HG03565 (cell line): Measurements from ENCODE around the gene CXorf65.

Source experiments
- ATAC-seq: cut with Tn5 transposase; IDR thresholded peaks from one replicate; pipeline ENCODE4 v1.9.1; 2021; ENCODE audit warnings: mild to moderate bottlenecking, moderate library complexity; ENCODE audit not compliant: unreplicated experiment

Gene CXorf65

DNA sequence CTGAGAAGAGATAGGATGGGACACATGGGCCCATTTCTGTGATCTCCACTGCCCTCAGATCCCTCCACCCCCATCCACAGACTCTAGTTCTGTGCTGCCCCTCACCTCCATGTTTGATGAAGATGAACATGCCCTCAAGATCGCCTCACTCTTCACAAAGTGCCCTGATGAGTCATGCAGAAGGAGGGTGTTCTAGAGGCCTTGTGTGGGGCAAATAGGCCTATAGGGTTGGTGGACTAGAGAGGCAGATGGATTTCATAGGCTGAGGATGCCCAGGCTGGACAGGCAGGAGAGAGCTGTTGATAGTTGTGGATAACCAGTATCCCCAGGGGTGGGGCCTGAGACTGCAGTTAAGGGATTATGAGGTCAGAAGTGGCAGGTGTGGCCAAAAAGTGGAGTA, at the start of gene CXorf65:
Gene CXorf65, minus strand, starts transcription at position 314 of the 400 bp plus-strand sequence. Its CDS starts 184 bp downstream, at position 130.
- ATAC-seq: no peak

DNA sequence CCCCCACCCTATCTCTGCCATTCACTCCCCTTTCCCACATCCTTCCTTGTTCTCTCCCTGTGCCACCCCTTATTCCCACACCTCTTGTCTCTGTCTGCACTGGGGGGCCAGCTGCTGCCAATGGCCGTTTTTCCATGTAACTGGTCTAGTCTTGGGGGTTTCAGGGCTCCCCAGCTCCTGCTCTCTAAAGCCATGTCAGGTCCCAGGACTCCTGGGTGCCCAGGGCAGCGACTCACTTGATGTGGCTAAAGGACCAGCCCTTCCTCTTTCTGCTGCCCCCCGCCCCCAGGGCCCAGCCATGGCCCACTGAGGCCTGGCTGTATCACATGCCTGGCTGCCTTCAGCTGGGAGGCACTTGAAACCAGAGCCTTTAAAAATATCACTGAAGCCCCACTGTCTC, 48.1 kb upstream of the CXorf65 start:
- no peak for ATAC-seq

DNA sequence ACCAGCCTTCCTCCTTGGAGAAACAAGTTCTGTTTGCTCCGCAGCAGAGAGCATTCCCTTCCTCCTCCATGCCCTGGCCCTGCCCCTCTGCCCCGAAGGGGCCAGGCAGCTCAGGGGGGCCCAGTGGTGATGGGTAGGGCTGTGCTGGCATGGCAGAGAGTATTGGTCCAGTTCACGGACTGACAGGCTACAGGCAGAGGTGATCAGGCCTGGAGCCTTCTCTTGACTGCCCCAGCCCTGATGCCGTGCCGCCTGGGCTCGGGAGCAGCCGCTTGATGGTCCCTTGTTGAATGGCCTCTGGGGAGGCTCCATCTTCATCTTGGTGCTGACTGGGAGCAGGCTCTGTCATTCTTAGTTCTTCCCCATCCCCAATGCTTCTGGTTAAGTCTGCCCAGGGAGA, 47.7 kb upstream of the CXorf65 start:
- no peak for ATAC-seq

DNA sequence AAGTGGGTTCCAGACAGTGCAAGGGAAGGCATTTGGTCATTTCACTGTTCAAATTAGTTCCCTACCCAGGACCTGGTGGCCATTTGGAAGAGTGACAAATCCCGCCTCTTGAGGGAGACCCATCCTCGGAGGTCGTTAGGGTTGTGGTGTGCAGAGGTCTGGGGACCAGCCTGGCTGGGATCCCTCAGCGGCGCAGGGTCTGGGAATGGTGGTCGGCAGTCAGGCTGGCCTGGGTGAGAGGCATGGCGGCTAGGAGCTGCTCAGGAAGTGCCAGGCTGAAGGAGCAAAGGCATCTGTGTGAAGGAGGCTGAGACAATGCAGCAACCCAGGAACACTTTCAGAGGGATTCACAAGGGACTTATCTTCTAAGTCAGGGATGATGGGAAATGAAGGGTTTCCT, 44.8 kb upstream of the CXorf65 start:
- no peak for ATAC-seq

DNA sequence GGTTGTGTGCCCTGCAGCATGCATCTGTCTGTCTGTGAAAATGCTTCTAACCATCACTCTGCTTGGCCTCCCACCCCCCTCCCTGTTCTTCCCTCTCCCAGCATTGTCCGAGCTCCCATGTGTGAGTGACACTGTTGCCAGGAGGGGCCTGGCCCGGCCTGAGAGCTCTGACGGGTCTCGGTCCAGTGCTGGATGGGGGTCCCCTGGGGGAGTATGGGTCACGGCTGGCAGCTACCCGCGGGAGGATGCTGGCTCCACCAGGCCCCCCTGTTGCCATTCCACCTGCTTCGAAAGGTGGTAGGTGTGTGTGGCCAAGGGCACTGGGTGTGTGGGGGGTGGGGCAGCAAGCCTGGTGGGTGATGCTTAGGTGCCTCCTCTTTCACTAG, 41.7 kb upstream of the CXorf65 start:
- ATAC-seq: no peak

DNA sequence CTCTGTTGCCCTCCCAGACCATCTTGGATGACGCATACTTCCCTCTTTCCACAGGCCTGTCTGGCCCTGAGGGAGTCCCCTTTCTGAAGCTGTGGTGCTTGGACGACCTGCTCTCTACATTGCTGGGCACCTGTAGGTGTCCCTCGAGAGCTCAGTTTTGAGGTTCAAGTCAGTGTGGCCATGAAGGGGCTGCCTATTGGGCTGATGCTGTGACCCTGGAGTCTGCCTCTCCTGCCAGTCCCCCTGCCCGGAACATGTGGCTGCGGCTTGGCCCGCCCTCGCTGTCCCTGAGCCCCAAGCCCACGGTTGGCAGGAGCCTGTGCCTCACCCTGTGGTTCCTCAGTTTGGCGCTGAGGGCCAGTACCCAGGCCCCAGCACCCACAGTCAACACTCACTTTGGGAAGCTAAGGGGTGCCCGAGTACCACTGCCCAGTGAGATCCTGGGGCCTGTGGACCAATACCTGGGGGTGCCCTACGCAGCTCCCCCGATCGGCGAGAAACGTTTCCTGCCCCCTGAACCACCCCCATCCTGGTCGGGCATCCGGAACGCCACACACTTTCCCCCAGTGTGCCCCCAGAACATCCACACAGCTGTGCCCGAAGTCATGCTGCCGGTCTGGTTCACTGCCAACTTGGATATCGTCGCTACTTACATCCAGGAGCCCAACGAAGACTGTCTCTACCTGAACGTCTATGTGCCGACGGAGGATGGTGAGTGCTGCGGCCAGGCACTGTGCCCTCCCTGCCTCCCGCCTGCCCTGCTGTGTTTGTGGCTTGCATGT, 41.1 kb upstream of the CXorf65 start:
- no peak for ATAC-seq

DNA sequence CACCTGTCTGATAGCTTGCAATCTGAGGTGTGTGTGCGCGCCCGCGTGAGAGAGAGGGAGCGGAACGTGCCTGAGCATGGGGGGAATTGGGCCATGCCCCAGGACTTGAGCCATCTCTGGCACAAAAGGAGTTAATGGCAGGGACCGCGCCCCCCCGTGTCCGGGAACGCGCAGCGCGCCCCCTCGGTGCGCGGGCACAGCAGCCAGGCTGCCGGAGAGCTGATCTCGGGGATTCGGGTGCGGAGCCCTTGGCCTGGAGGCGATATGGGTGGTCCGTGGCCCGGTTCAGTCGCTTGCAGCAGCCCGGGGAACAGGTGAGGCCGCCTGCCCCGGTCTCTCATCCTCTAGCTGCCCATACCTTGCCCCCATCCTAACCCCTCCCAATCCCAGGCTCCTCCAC, 38.1 kb upstream of the CXorf65 start, which contains the start of gene NLGN3:
Gene NLGN3, plus strand, starts transcription at position 191 of the 400 bp plus-strand sequence. CDS start 2,909 bp downstream, outside the sequence.
- ATAC-seq: no peak

DNA sequence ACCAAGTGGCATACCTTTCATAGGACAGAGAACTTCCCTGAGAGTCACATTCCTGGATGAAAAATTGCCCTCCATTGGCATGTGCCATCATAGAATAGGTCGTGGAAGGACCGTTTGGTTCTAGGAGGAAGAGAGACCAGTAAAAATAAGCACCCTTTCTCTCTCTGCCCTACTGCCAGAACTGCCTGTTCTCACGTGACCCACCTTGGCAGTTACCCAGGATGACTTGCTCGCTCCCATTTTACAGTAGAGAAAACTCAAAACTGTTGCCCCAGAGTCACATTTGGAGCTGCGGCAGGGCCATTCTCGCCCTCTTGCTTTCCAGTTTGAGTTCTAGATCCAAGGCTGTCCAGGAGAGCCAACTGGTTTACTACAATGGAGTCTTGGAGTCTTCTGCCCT, 37.0 kb upstream of the CXorf65 start:
- no peak for ATAC-seq

DNA sequence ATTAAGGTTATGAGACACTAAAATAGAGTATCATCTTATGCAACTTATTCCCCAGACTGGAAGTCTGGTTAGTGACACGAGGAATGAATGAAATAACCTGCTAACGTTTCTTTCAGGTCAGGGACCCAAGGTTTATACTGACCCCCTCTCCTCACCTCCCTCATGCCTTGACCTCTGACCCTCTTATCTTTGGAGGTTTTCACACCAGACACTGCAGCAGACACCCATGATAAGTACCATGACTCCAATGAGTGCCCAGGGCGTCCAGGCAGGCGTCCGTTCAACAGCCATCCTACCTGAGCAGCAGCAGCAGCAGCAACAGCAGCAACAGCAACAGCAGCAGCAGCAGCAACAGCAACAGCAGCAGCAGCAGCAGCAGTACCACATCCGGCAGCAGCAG, 33.9 kb upstream of the CXorf65 start:
- ATAC-seq: no peak

DNA sequence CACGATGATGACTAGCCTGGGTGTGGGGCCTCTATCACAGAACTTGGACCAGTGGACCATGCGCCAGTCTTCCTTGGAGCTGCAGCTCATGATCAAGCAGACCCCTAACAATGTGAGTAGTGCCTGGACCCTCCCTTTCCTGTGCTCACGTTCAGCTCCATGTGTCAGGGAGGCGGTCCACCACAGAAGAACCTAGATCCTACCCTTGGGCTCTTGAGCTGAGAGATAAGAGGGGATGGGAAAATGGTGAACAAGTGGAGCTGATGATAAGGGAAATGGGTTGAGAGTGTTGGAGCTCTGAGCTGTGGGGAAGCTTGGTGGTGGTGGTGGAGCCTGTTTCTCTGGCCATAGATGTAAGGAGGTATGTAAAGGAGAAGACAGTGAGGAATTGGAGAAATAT, 25.0 kb upstream of the CXorf65 start:
- no peak for ATAC-seq

DNA sequence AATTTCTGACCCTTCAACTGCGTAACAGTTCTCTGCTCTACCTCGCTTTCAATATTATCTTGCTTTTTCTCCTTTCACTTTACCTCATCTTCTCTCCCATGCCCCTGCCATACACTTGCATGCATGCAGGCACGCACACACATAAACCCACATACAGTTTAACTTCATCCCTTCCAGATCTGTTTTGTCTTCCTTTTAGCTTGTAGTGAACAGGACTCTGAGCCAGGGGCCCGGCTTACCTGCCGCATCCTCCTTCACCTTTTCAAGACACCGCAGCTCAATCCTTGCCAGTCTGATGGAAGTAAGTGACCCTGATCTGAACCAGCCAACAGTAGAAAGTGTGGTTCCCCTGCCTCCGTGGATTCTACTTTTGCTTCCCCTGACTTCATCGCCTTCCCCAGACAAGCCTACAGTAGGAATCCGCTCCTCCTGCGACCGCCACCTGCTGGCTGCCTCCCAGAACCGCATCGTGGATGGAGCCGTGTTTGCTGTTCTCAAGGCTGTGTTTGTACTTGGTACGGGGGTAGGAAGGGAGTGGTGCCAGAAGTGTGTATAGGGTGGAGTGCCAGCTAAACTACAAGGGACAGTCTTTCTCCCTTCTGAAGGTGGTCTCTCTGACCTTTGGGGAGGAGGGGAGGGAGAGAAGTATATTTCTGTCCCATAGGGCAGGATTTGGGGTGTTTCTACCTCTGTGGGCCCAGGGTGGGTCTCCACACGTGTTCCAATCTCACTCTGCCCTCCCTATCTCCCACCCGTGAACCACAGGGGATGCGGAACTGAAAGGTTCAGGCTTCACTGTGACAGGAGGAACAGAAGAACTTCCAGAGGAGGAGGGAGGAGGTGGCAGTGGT, 22.6 kb upstream of the CXorf65 start:
- no peak for ATAC-seq

DNA sequence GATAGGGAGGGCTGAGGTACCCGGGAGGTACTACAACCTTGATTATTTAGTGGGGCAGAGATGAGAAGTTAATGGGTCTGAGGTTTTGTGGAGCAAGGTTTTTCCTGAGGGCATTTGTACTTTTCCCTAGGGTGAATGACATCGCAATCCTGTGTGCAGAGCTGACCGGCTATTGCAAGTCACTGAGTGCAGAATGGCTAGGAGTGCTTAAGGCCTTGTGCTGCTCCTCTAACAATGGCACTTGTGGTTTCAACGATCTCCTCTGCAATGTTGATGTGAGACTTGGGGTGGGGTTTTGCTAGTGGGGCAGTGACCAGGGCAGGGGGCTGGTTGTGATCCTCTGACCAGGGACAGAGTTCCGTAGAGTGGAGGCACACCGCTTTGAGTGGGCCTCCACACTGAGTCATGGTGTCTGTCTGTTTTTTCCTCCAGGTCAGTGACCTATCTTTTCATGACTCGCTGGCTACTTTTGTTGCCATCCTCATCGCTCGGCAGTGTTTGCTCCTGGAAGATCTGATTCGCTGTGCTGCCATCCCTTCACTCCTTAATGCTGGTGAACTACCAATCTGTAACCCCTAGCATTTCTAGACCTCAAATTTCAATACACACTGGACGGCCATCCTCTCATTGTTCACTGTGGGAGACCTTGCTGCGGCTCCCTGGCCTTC, 21.8 kb upstream of the CXorf65 start:
- no peak for ATAC-seq

DNA sequence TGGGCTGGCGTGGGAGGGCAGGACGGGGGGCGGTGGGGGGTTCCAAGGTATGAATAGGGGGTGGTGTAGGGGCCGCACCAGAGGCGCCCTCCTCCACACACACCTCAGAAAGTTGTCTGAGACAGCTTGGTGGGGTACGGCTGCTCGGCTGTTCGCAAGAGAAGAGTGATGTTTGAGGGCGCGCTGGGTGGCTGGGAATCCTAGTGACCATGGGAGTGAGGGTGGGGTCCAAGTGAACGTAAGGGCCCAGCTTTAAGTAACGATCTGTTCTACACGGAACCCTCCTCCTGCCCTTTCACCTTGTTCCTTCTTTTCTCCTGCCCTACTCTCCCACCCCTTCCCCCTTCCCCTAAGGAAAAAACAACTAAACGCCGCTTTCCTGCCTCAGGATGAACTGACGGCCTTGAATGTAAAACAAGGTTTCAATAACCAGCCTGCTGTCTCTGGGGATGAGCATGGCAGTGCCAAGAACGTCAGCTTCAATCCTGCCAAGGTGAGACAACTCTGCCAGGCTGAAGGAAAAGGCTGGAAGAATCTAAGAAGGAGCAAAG, 12.5 kb upstream of the CXorf65 start:
- no peak for ATAC-seq

DNA sequence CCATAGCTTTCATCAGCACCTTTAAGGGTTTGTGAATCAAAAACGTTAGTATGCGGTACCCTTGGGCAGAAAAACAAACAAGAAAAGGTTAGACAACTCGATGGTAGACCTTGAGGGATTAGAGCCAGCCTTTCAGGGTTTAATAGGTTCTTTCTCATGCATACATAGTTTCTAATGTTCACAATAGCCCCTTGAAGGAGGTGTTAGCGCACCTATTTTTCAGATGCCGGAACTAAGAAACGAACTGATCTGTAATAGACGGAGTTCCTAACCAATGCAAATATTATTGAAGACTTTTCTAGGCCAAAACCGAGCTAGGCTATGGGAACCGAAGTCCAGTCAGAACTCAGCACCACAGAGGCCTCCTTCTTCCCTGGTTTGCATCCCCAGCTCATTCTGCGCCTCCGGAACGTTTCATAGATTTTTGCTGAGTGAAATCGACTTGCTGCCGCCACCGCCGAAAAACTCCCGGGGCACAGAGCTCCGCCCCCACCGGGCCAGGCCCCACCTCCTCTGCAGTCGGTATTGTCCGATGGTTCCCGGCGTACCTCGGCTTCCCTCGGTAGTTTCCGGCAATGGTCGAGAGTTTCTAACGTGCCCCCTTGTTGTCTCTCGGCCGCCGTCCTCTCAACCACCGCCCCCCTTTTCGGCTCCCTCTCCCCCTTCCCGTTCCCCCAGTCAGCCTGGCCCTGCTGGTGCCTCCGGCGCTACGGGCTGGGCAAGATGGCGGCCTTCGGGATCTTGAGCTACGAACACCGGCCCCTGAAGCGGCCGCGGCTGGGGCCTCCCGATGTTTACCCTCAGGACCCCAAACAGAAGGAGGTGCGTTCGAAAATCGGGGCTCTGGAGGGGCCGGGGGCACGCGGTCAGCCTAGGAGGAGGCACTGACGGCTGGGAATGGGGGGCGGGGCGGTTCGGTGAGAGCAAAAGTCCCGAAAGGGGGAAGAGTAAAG, 11.8 kb upstream of the CXorf65 start, which contains the start of gene MED12:
Gene MED12, plus strand, starts transcription at position 565 of the 953 bp plus-strand sequence. Its CDS starts 159 bp downstream, at position 724.
- peak; percentile 92 for ATAC-seq

DNA sequence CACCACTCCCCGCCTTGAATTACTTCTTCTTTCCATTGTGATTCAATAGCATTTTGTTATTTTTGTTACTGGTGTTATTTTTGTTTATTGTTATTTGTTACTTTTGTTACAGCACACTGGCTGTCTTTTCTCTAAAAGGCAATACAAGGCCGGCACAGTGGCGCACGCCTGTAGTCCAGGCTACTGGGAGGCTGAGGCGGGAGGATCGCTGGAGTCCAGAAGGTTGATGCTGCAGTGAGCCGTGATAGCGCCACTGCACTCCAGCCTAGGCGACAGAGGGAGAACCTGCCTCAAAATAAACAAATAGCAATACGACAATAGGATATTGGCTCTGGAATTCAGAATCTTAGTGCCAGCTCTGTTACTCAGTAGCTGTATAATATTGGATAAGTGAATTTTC, 10.8 kb upstream of the CXorf65 start:
- no peak for ATAC-seq

DNA sequence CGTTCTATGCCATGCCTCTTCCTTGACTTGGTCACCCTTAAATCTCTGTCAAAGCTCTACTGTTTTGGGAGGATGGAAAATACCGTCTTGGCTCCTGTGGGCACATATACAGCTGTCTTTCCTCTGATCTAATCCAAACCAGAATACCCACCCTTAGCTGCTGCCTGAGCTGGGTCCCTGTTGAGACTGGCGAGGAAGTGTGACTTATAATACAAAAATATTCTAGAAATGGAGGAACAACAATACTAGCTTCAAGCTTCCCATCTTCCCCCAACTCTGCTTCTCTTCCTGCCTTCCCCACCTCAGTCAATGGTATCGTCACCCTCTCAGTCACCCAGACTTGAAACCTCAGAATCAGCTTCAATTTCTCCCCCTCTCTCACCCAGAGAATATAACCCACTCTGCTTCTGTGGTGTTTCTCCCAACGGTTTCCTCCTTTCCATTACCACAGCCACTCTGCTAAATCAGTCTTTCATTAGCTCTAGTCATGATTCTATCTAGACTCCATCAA, 5.4 kb upstream of the CXorf65 start:
- ATAC-seq: no peak

DNA sequence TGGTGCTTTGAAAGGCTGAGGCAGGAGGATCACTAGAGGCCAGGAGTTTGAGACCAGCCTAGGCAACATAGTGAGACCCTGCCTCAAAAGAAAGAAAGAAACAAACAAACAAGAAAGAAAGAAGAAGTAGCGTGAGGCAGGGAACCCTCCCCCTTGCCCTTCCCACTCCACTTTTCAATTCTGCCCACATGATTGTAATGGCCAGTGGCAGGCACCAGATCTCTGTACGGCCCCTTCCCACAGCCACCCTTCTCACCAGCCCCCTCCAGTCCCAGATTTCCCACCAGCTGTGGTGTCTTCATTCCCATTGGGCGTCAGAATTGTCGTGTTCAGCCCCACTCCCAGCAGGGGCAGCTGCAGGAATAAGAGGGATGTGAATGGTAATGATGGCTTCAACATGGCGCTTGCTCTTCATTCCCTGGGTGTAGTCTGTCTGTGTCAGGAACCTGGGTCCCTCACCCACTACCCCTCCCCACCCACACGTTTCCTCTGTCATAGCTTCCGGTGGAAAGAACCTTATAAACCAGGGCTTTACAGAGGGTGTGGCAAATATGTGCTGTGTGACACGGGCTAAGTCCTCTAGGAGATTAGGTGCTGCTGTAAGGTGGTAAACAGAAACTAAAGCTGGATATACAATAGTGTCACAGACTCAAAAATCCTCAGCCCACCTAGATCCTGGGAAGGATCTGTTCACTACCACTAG, 4.8 kb upstream of the CXorf65 start, which contains the start of gene IL2RG:
Gene IL2RG, minus strand, starts transcription at position 437 of the 703 bp plus-strand sequence. Its CDS starts 38 bp downstream, at position 399.
- ATAC-seq: peak; percentile 91

DNA sequence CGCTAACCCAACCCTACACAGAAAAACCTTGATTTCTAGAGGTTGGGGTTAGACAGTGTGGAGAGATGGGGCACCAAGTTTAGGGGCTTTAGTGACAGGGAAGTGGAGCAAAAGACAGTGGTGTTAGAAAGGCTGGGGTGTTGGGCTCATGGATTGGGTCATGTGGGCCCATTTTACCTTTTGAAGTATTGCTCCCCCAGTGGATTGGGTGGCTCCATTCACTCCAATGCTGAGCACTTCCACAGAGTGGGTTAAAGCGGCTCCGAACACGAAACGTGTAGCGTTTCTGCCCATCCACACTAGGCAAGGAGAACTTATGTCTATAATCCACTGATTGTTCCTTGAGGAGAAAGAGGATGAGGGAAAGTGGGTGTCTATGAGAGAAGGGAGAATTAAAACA, 2.5 kb upstream of the CXorf65 start:
- no peak for ATAC-seq
